Measurements from ENCODE around the gene PRKCH. TPM values are rescaled to one million over a fixed set of nuclear protein-coding genes. Genes with fewer than 3 reads are reported as not detected.

PRKCH gene
- total RNA-seq, 1 donor from 2014 or later, result 43.0 TPM

- DNase-seq (ENCODE audit: low spot score), result no peak
Observed at GRCh38 chr14:61335671-61336275, 14.4 kb downstream of the PRKCH start.

GRCh38 chr14:61337893-61338292, 16.5 kb downstream of the PRKCH start:
- DNase-seq (ENCODE audit: low spot score), result no peak

- no peak for DNase-seq (ENCODE audit: low spot score)
Observed at GRCh38 chr14:61338457-61338856, 17.1 kb downstream of the PRKCH start.

GRCh38 chr14:61341275-61342206, 20.2 kb downstream of the PRKCH start:
- no peak for DNase-seq (ENCODE audit: low spot score)

- no peak for DNase-seq (ENCODE audit: low spot score)
Observed at GRCh38 chr14:61342486-61342885, 21.1 kb downstream of the PRKCH start.

GRCh38 chr14:61342932-61343331, 21.6 kb downstream of the PRKCH start:
- no peak for DNase-seq (ENCODE audit: low spot score)

GRCh38 chr14:61343471-61343870, 22.1 kb downstream of the PRKCH start:
- DNase-seq (ENCODE audit: low spot score), result no peak

- no peak for DNase-seq (ENCODE audit: low spot score)
Observed at GRCh38 chr14:61343991-61344405, 22.6 kb downstream of the PRKCH start.

GRCh38 chr14:61344437-61345150, 23.2 kb downstream of the PRKCH start:
- DNase-seq (ENCODE audit: low spot score), result no peak

- DNase-seq (ENCODE audit: low spot score), result no peak
Observed at GRCh38 chr14:61345151-61345482, 23.7 kb downstream of the PRKCH start.

GRCh38 chr14:61346221-61346620, 24.8 kb downstream of the PRKCH start:
- no peak for DNase-seq (ENCODE audit: low spot score)

GRCh38 chr14:61346793-61347192, 25.4 kb downstream of the PRKCH start:
- DNase-seq (ENCODE audit: low spot score), result no peak

- no peak for DNase-seq (ENCODE audit: low spot score)
Observed at GRCh38 chr14:61347826-61348443, 26.6 kb downstream of the PRKCH start.

GRCh38 chr14:61350427-61351270, 29.3 kb downstream of the PRKCH start:
- no peak for DNase-seq (ENCODE audit: low spot score)

- DNase-seq (ENCODE audit: low spot score), result no peak
Observed at GRCh38 chr14:61351477-61351876, 30.1 kb downstream of the PRKCH start.

- DNase-seq (ENCODE audit: low spot score), result no peak
Observed at GRCh38 chr14:61355892-61356325, 34.5 kb downstream of the PRKCH start.

- DNase-seq (ENCODE audit: low spot score), result no peak
Observed at GRCh38 chr14:61357123-61357522, 35.7 kb downstream of the PRKCH start.

GRCh38 chr14:61358554-61359226, 37.3 kb downstream of the PRKCH start:
- no peak for DNase-seq (ENCODE audit: low spot score)

GRCh38 chr14:61360796-61361525, 39.6 kb downstream of the PRKCH start:
- no peak for DNase-seq (ENCODE audit: low spot score)

All from mesenteric fat pad (tissue), 1 donor.